Stimulated activated CD4-positive, alpha-beta T cell treated with anti-CD3 and anti-CD28 coated beads, Interleukin-2, amount 100 ng/mL, for 48 hours (primary cell): ENCODE data around the gene SH2D2A.

ENCODE experiments used
- DNase-seq, 2 donors: peaks; one replicate each; pipeline ENCODE4 v3.0.0-alpha.2; 2020

Gene SH2D2A

GRCh38 chr1:156802421-156802935 is 14.2 kb downstream of the SH2D2A start:
- no peak for DNase-seq

- DNase-seq = no peak
Observed at GRCh38 chr1:156801409-156802121, 15.1 kb downstream of the SH2D2A start.

- DNase-seq = peak in 1 of 2 donors; percentile 46
Observed at GRCh38 chr1:156797212-156797871, 19.3 kb downstream of the SH2D2A start.

GRCh38 chr1:156796340-156797097 is 20.1 kb downstream of the SH2D2A start:
- no peak for DNase-seq

- DNase-seq = no peak
Observed at GRCh38 chr1:156795787-156796186, 20.9 kb downstream of the SH2D2A start.

GRCh38 chr1:156795374-156795733 is 21.3 kb downstream of the SH2D2A start:
- DNase-seq = no peak

GRCh38 chr1:156794506-156795373 is 21.9 kb downstream of the SH2D2A start:
- no peak for DNase-seq

GRCh38 chr1:156789621-156790318 is 26.9 kb downstream of the SH2D2A start:
- DNase-seq = no peak

- no peak for DNase-seq
Observed at GRCh38 chr1:156788136-156788535, 28.5 kb downstream of the SH2D2A start.

- no peak for DNase-seq
Observed at GRCh38 chr1:156786640-156787039, 30.0 kb downstream of the SH2D2A start.

GRCh38 chr1:156785458-156785857 is 31.2 kb downstream of the SH2D2A start:
- no peak for DNase-seq

- no peak for DNase-seq
Observed at GRCh38 chr1:156781585-156782186, 35.0 kb downstream of the SH2D2A start.

- DNase-seq = no peak
Observed at GRCh38 chr1:156777573-156777972, 39.1 kb downstream of the SH2D2A start.

- no peak for DNase-seq
Observed at GRCh38 chr1:156776942-156777341, 39.7 kb downstream of the SH2D2A start.

GRCh38 chr1:156775799-156776198 is 40.8 kb downstream of the SH2D2A start:
- DNase-seq = no peak

GRCh38 chr1:156773607-156774006 is 43.0 kb downstream of the SH2D2A start:
- DNase-seq = no peak

- DNase-seq = no peak
Observed at GRCh38 chr1:156772728-156773497, 43.7 kb downstream of the SH2D2A start.

- DNase-seq = no peak
Observed at GRCh38 chr1:156772222-156772621, 44.4 kb downstream of the SH2D2A start.

GRCh38 chr1:156768610-156769295 is 47.9 kb downstream of the SH2D2A start:
- no peak for DNase-seq
